Keratinocyte (primary cell): ENCODE measurements around the gene ADRB2.

ENCODE experiments used
- CTCF ChIP-seq, 3 experiments: IDR thresholded peaks in 1 of 3; conservative IDR thresholded peaks in 1 of 3; optimal IDR thresholded peaks in 1 of 3; 2 replicates in 2 of 3; 3 replicates in 1 of 3; pipeline versions ENCODE3 to v1.5.1; 2011; ENCODE audit warnings: low read length in 3 of 3, mild to moderate bottlenecking in 3 of 3, moderate library complexity in 2 of 3, control low read depth in 1 of 3, inconsistent platforms in 1 of 3; ENCODE audit not compliant: insufficient read depth in 2 of 3; ENCODE audit errors: extremely low read depth in 1 of 3
- EZH2 ChIP-seq: IDR thresholded peaks from one replicate; pipeline ENCODE4 v1.6.1; 2012; ENCODE audit warnings: inconsistent platforms, mild to moderate bottlenecking, low read length, moderate library complexity

DNA sequence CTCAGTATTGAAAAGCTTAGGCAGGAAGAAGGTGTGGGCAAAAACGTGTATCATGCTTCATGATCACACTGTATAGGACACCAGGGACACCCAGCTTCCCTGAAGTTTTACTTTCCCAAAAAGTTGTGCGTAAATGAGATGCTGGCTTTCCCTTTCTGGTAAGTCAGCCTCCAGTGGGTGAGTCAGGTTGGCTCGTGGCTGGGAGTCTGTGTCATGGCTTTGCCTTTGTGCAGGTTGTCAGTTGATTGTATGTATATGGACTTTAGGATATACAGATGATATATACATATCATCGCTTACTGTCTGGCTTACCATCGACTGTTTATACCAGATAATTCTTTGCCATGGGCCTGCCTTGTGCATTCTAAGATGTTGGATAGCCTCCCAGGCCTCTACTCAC lies 34.2 kb downstream of the ADRB2 start:
- TF ChIP-seq CTCF (optimal IDR thresholded peaks at IDR 0.05 in 1 of 3, IDR thresholded peaks at IDR 0.05 in 1 of 3, conservative IDR thresholded peaks at IDR 0.05 in 1 of 3; ENCODE audit: extremely low read depth in 1 of 3, insufficient read depth in 2 of 3, low read length in 3 of 3) (no peak), EZH2 (no peak)
